ENCODE measurements around the gene RFESD.

DNA sequence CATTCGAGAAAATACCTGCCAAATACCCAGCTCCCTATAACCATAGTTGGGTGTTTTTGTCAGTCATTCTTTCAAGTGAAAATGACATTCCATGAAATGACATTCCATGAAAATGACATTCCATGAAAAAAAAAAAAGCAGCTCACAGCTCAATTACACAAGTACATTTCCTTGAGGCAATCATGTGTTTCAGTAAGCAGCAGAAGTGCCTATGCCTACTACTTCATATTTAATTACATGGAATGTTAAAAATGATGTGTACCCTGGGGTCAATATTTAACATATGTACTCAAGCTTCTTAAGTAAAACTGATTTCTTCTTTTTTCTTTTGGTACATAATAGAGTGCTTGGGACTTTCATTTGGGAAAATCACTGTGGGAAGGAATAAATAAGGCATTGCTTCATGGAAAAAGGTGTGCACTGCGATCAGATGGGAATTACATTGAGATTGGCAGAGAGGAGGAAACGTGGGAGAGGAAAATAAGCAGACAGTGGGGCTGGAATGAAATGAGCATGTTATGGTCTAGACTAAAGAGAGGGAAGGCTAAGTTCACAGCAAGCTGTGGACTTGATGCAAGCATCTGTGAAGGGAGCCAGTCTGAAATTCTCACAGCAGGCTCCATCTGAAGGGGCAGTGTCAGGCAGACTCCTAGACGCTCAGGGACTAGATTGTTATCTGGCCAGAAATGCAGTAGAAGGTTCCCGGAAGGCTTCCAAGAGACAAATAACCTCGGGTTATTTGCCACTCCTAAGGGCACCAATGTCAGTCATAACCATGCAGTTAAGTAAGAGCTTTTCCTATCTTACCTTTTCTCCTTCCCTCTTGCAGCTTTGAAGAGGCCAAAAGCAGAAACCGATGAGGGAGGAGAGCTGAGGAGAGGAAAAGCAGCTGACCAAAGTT is 51.5 kb downstream of the RFESD start:
- TF ChIP-seq POLR2A (IDR thresholded peaks at IDR 0.05; ENCODE audit: low read depth, low read length) (no peak), CEBPB (IDR thresholded peaks at IDR 0.05; ENCODE audit: low read depth, low read length) (no peak), BHLHE40 (IDR thresholded peaks at IDR 0.05; ENCODE audit: low read depth, low read length) (no peak), MXI1 (IDR thresholded peaks at IDR 0.05; ENCODE audit: borderline replicate concordance, low read depth, low read length) (no peak), RCOR1 (IDR thresholded peaks at IDR 0.05; ENCODE audit: insufficient replicate concordance, low read length) (no peak), MAFK (IDR thresholded peaks at IDR 0.05; ENCODE audit: low read depth, low read length) (no peak)
- TF ChIP-seq, protein P1, sequence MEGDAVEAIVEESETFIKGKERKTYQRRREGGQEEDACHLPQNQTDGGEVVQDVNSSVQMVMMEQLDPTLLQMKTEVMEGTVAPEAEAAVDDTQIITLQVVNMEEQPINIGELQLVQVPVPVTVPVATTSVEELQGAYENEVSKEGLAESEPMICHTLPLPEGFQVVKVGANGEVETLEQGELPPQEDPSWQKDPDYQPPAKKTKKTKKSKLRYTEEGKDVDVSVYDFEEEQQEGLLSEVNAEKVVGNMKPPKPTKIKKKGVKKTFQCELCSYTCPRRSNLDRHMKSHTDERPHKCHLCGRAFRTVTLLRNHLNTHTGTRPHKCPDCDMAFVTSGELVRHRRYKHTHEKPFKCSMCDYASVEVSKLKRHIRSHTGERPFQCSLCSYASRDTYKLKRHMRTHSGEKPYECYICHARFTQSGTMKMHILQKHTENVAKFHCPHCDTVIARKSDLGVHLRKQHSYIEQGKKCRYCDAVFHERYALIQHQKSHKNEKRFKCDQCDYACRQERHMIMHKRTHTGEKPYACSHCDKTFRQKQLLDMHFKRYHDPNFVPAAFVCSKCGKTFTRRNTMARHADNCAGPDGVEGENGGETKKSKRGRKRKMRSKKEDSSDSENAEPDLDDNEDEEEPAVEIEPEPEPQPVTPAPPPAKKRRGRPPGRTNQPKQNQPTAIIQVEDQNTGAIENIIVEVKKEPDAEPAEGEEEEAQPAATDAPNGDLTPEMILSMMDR (conservative IDR thresholded peaks at IDR 0.05; ENCODE audit: low read depth, low read length): no peak

Measured in IMR-90 (cell line).